ENCODE data around the gene N4BP2L2. TPM values are rescaled to one million over a fixed set of nuclear protein-coding genes. Genes with fewer than 3 reads are reported as not detected.

Gene N4BP2L2
- total RNA-seq, 1 donor from 2014 or later, result 81.9 TPM

DNA sequence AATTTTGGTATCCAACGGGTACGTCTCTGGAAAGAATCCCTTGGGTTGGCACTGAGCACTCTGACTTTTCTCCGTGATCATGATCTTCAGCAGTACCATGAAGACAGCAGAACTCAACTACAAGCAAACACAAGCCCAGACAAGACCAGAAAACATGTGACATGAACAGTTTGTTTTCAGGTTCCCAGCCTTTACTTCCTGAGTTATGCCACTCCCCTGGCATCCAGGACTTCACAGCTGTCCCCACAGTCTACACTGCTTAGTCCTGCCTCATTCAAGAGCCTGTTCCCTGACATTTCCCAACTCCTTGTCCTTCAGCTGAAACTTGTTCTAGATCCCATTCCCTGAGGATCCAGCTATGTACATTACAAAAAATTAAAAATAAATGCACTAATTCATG, 105.7 kb downstream of the N4BP2L2 start:
- Mint-ChIP-seq H3K36me3 (ENCODE audit: low read depth, unreplicated experiment) (peaks cover 15% of the 10 kb centered on the region), H3K27ac (ENCODE audit: unreplicated experiment) (no peak overlapping the region), H3K27me3 (ENCODE audit: low read depth, unreplicated experiment) (peaks cover 4% of the 10 kb centered on the region), H3K4me3 (ENCODE audit: unreplicated experiment) (no peak overlapping the region), H3K4me1 (ENCODE audit: low read depth, unreplicated experiment) (peaks cover 9% of the 10 kb centered on the region), H3K9me3 (ENCODE audit: unreplicated experiment) (peaks cover 1% of the 10 kb centered on the region)
- Histone ChIP-seq H3K9me3 (ENCODE audit: insufficient read depth, low read depth, low read length) (no peaks in the 10 kb centered on the region), H3K27me3 (ENCODE audit: insufficient read depth, low read length) (no peaks in the 10 kb centered on the region), H3K27ac (ENCODE audit: low read depth, low read length) (no peak overlapping the region), H3K4me2 (ENCODE audit: low read length) (no peak overlapping the region), H3K36me3 (ENCODE audit: insufficient read depth, low read length) (no peaks in the 10 kb centered on the region), H3K9ac (ENCODE audit: low read length) (no peak overlapping the region), H3K4me1 (ENCODE audit: insufficient read depth, low read length) (no peaks in the 10 kb centered on the region), H3K4me3 (ENCODE audit: insufficient read depth, low read depth, low read length) (no peak overlapping the region), H3K79me2 (ENCODE audit: insufficient read depth, low read length) (no peaks in the 10 kb centered on the region), H2AFZ (ENCODE audit: low read depth, low read length) (no peak overlapping the region), H4K20me1 (ENCODE audit: insufficient read depth, low read length) (no peaks in the 10 kb centered on the region)
- TF ChIP-seq, protein P1, sequence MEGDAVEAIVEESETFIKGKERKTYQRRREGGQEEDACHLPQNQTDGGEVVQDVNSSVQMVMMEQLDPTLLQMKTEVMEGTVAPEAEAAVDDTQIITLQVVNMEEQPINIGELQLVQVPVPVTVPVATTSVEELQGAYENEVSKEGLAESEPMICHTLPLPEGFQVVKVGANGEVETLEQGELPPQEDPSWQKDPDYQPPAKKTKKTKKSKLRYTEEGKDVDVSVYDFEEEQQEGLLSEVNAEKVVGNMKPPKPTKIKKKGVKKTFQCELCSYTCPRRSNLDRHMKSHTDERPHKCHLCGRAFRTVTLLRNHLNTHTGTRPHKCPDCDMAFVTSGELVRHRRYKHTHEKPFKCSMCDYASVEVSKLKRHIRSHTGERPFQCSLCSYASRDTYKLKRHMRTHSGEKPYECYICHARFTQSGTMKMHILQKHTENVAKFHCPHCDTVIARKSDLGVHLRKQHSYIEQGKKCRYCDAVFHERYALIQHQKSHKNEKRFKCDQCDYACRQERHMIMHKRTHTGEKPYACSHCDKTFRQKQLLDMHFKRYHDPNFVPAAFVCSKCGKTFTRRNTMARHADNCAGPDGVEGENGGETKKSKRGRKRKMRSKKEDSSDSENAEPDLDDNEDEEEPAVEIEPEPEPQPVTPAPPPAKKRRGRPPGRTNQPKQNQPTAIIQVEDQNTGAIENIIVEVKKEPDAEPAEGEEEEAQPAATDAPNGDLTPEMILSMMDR (IDR thresholded peaks at IDR 0.05; ENCODE audit: insufficient read depth, low read depth, low read length), result no peak
- TF ChIP-seq EZH2 (IDR thresholded peaks at IDR 0.05; ENCODE audit: insufficient read depth, low read length), result no peak
- no peak for DNase-seq (ENCODE audit: low read depth)
- FAIRE-seq, result no peak

DNA sequence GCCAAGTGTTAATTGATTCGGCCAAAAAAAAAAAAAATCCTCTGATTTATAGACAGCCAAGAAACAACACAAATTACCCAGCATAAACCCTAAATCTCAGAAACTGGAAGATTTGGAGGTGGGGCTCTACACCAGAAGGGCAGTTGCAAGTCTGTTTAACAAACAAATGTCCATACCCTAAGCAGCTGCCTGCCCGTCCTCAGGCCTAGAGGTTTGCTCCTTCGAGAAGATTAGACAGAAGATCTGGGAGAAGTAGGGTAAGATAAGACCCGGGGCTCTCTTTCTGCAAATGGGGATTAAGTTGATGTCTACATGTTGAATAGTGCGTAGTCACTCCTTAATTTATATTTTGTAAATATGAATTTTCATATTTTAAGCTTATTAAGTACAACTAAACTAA, 107.2 kb downstream of the N4BP2L2 start:
- FAIRE-seq (no peak), DNase-seq (ENCODE audit: low read depth) (no peak)
- no peaks in the 10 kb centered on the region for H3K79me2 ChIP-seq (ENCODE audit: insufficient read depth, low read length)
- Mint-ChIP-seq H3K27ac (ENCODE audit: unreplicated experiment) (no peak overlapping the region), H3K27me3 (ENCODE audit: low read depth, unreplicated experiment) (peaks cover 4% of the 10 kb centered on the region), H3K4me3 (ENCODE audit: unreplicated experiment) (no peak overlapping the region), H3K9me3 (ENCODE audit: unreplicated experiment) (peaks cover 1% of the 10 kb centered on the region), H3K36me3 (ENCODE audit: low read depth, unreplicated experiment) (peaks cover 15% of the 10 kb centered on the region), H3K4me1 (ENCODE audit: low read depth, unreplicated experiment) (peaks cover 10% of the 10 kb centered on the region)
- no peak overlapping the region for H3K4me3 ChIP-seq (ENCODE audit: insufficient read depth, low read depth, low read length)
- H3K9ac ChIP-seq (ENCODE audit: low read length), result no peak overlapping the region
- H3K27me3 ChIP-seq (ENCODE audit: insufficient read depth, low read length), result no peaks in the 10 kb centered on the region
- no peaks in the 10 kb centered on the region for H3K9me3 ChIP-seq (ENCODE audit: insufficient read depth, low read depth, low read length)
- peaks cover 5% of the 10 kb centered on the region for H3K4me1 ChIP-seq (ENCODE audit: insufficient read depth, low read length)
- no peak overlapping the region for H3K4me2 ChIP-seq (ENCODE audit: low read length)
- no peak overlapping the region for H3K27ac ChIP-seq (ENCODE audit: low read depth, low read length)
- no peaks in the 10 kb centered on the region for H4K20me1 ChIP-seq (ENCODE audit: insufficient read depth, low read length)
- TF ChIP-seq, protein P1 (IDR thresholded peaks at IDR 0.05; ENCODE audit: insufficient read depth, low read depth, low read length), result no peak
- no peak for TF ChIP-seq EZH2 (IDR thresholded peaks at IDR 0.05; ENCODE audit: insufficient read depth, low read length)
- H3K36me3 ChIP-seq (ENCODE audit: insufficient read depth, low read length), result no peaks in the 10 kb centered on the region
- no peak overlapping the region for H2AFZ ChIP-seq (ENCODE audit: low read depth, low read length)

DNA sequence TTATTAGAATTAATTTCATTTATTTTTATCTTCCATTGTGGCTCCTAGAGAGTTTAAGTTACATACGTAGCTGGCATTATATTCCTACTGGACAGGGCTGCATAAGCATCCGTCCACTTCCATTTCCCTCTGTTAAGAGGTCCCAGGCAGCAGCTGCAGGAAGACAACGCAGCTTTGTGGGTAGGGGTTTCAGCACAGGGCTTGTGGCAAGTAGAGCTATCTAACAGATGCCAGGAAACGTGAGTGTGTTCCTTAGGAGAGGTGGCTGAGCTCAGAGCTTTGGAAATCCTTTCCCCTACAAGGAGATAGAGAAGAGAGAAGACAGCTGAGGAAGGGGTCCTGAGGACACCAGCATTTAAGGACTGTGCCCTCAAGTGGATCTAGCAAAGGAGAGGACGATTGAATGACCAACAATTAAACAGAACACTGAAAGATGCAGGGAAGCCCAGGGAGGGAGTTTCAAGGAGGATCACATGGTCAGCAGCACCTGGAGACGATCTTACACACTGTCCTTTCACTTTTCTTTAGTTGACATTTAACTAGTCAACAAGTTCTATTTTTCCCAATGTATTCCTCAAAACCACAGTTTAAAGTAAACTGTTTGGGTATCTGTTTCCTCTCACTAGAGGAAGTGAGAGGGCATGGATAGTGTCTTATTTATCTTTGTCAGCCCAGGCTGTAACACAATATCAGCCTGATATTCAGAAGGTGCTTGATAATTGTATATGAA, 108.4 kb downstream of the N4BP2L2 start:
- no peak overlapping the region for H3K4me3 ChIP-seq (ENCODE audit: insufficient read depth, low read depth, low read length)
- peaks cover 5% of the 10 kb centered on the region for H3K4me1 ChIP-seq (ENCODE audit: insufficient read depth, low read length)
- no peaks in the 10 kb centered on the region for H3K36me3 ChIP-seq (ENCODE audit: insufficient read depth, low read length)
- Mint-ChIP-seq H3K9me3 (ENCODE audit: unreplicated experiment) (peaks cover 1% of the 10 kb centered on the region), H3K4me1 (ENCODE audit: low read depth, unreplicated experiment) (peaks cover 10% of the 10 kb centered on the region), H3K27ac (ENCODE audit: unreplicated experiment) (no peak overlapping the region), H3K27me3 (ENCODE audit: low read depth, unreplicated experiment) (peaks cover 4% of the 10 kb centered on the region), H3K36me3 (ENCODE audit: low read depth, unreplicated experiment) (peaks cover 18% of the 10 kb centered on the region), H3K4me3 (ENCODE audit: unreplicated experiment) (no peak overlapping the region)
- H3K9me3 ChIP-seq (ENCODE audit: insufficient read depth, low read depth, low read length), result no peaks in the 10 kb centered on the region
- TF ChIP-seq, protein P1 (IDR thresholded peaks at IDR 0.05; ENCODE audit: insufficient read depth, low read depth, low read length), result no peak
- no peak for TF ChIP-seq EZH2 (IDR thresholded peaks at IDR 0.05; ENCODE audit: insufficient read depth, low read length)
- no peak overlapping the region for H3K9ac ChIP-seq (ENCODE audit: low read length)
- H3K79me2 ChIP-seq (ENCODE audit: insufficient read depth, low read length), result no peaks in the 10 kb centered on the region
- no peak overlapping the region for H3K27ac ChIP-seq (ENCODE audit: low read depth, low read length)
- no peaks in the 10 kb centered on the region for H3K27me3 ChIP-seq (ENCODE audit: insufficient read depth, low read length)
- DNase-seq (ENCODE audit: low read depth) (no peak), FAIRE-seq (no peak)
- no peak overlapping the region for H2AFZ ChIP-seq (ENCODE audit: low read depth, low read length)
- H4K20me1 ChIP-seq (ENCODE audit: insufficient read depth, low read length), result no peaks in the 10 kb centered on the region
- no peak overlapping the region for H3K4me2 ChIP-seq (ENCODE audit: low read length)
